A673 (cell line): ENCODE results near the gene SEPTIN8. TPM values are rescaled to one million over a fixed set of nuclear protein-coding genes. Genes with fewer than 3 reads are reported as not detected.

Source experiments
- BruUV-seq: library from RNA; stranded (reverse); fragments of 400-500 nt; replicated peaks from 2 replicates; lab custom pipeline; 2021; lab: Mats Ljungman, UMichigan
- CTCF ChIA-PET: fragments of 300-600 bp; sonication (Branson Sonifier 250); formaldehyde crosslinking; loops from one replicate; lab custom pipeline; 2022; ENCODE audit warnings: antibody characterized with exemption; lab: Charles Lee
- POLR2A ChIA-PET: fragments of 300-600 bp; sonication (Branson Sonifier 250); formaldehyde crosslinking; loops from one replicate; lab custom pipeline; 2022; ENCODE audit warnings: antibody characterized with exemption; ENCODE audit not compliant: low non-redundant PET; lab: Charles Lee
- DNase-seq: peaks from one replicate; pipeline ENCODE4 v3.0.0-alpha.2; 2015; ENCODE audit warnings: low spot score
- H3K27ac ChIP-seq: fragments of 200-600 bp; sonication (generic); 2 replicates; pipeline ENCODE4 v1.5.1; 2016; ENCODE audit warnings: mixed run types, low read depth, mild to moderate bottlenecking, mixed read lengths, antibody characterized with exemption, low read length; ENCODE audit not compliant: poor library complexity, severe bottlenecking
- H3K27me3 ChIP-seq: fragments of 200-600 bp; sonication (generic); replicated peaks from 2 replicates; pipeline ENCODE4 v1.6.1; 2017; ENCODE audit warnings: mixed run types, low read depth, mild to moderate bottlenecking, mixed read lengths, antibody characterized with exemption, low read length; ENCODE audit not compliant: insufficient read depth, poor library complexity
- H3K36me3 ChIP-seq: fragments of 200-600 bp; sonication (generic); 2 replicates; pipeline ENCODE4 v1.6.1; 2016; ENCODE audit warnings: mixed run types, mild to moderate bottlenecking, mixed read lengths, antibody characterized with exemption, low read length; ENCODE audit not compliant: insufficient read depth, poor library complexity, severe bottlenecking
- H3K4me1 ChIP-seq: fragments of 200-600 bp; sonication (generic); 2 replicates; pipeline ENCODE4 v1.6.1; 2017; ENCODE audit warnings: mixed run types, mild to moderate bottlenecking, mixed read lengths, antibody characterized with exemption, low read length; ENCODE audit not compliant: insufficient read depth, poor library complexity, severe bottlenecking
- H3K4me3 ChIP-seq: fragments of 200-600 bp; sonication (generic); 2 replicates; pipeline ENCODE4 v1.5.1; 2016; ENCODE audit warnings: low read depth, mixed run types, mild to moderate bottlenecking, mixed read lengths, low read length; ENCODE audit not compliant: poor library complexity, severe bottlenecking
- H3K9me3 ChIP-seq: fragments of 200-600 bp; sonication (generic); 2 replicates; pipeline ENCODE4 v1.6.1; 2016; ENCODE audit warnings: mixed run types, low read depth, mild to moderate bottlenecking, mixed read lengths, antibody characterized with exemption, low read length; ENCODE audit not compliant: poor library complexity, severe bottlenecking
- CTCF ChIP-seq: fragments of 300-800, 200-600 bp; sonication (generic); conservative IDR thresholded peaks from 2 replicates; pipeline ENCODE4 v1.5.1; 2017; ENCODE audit warnings: low read depth, mild to moderate bottlenecking, antibody characterized with exemption, low read length, moderate library complexity, mixed read lengths
- EZH2 ChIP-seq: fragments of 200-600 bp; sonication (generic); IDR thresholded peaks from 2 replicates; pipeline ENCODE4 v1.6.1; 2017; ENCODE audit warnings: borderline replicate concordance, low read depth, mild to moderate bottlenecking, mixed read lengths, antibody characterized with exemption, low read length; ENCODE audit not compliant: poor library complexity, severe bottlenecking
- intact Hi-C: fragments of 100-400 bp; cut with micrococcal nuclease; formaldehyde crosslinking; loops from one replicate; pipeline ENCODE4 v1.10.0; 2022; ENCODE audit not compliant: unreplicated experiment
- total RNA-seq: library from RNA; stranded (reverse); gene quantifications from 2 replicates; pipeline ENCODE4 v1.2.3, GENCODE V29; 2021

The SEPTIN8 gene
- total RNA-seq, 1 experiment from 2014 or later: 26.4 TPM

- ChIA-PET CTCF (interaction anchor here (0.6 kb wide), 1 partner anchor 451 kb away, joined by 3 read pairs; no protein-coding TSS in a partner anchor), POLR2A (no interaction called here)
- no peak for DNase-seq
- no TSS peak for BruUV-seq
- peaks cover 4% of the 10 kb centered on the region for H3K4me1 ChIP-seq
- no peaks in the 10 kb centered on the region for H3K27me3 ChIP-seq
- TF ChIP-seq CTCF (no peak), EZH2 (no peak)
- no peaks in the 10 kb centered on the region for H3K36me3 ChIP-seq
- intact Hi-C loops: no loop called here
- H3K9me3 ChIP-seq: no peaks in the 10 kb centered on the region
- H3K27ac ChIP-seq: no peak overlapping the region
- no peak overlapping the region for H3K4me3 ChIP-seq
Observed at GRCh38 chr5:132823481-132824050, 46.5 kb upstream of the SEPTIN8 start.

- Histone ChIP-seq H3K27me3 (no peaks in the 10 kb centered on the region), H3K9me3 (no peaks in the 10 kb centered on the region), H3K36me3 (no peaks in the 10 kb centered on the region), H3K27ac (no peak overlapping the region), H3K4me3 (no peak overlapping the region), H3K4me1 (peaks cover 4% of the 10 kb centered on the region)
- no peak for TF ChIP-seq CTCF
- no peak for TF ChIP-seq EZH2
- intact Hi-C loops: no loop called here
- BruUV-seq: no TSS peak
- POLR2A ChIA-PET: no interaction called here
- CTCF ChIA-PET: interaction anchor here (0.6 kb wide), 1 partner anchor 450 kb away, joined by 3 read pairs; no protein-coding TSS in a partner anchor
- no peak for DNase-seq
Observed at GRCh38 chr5:132822650-132823480, 45.8 kb upstream of the SEPTIN8 start.

- BruUV-seq: no TSS peak
- H3K4me3 ChIP-seq: no peak overlapping the region
- CTCF ChIA-PET: interaction anchor here (2.6 to 2.8 kb wide), 2 partner anchors 67 to 295 kb away, joined by 11 to 12 read pairs; no protein-coding TSS in a partner anchor
- H3K27me3 ChIP-seq: no peaks in the 10 kb centered on the region
- H3K9me3 ChIP-seq: no peaks in the 10 kb centered on the region
- POLR2A ChIA-PET: no interaction called here
- TF ChIP-seq CTCF (no peak), EZH2 (no peak)
- H3K27ac ChIP-seq: no peak overlapping the region
- no peaks in the 10 kb centered on the region for H3K36me3 ChIP-seq
- intact Hi-C loops: loop anchor here (2.0 kb wide), 1 partner anchor 75 kb away; the partner anchor contains the start of gene CCNI2
- DNase-seq: no peak
- peaks cover 4% of the 10 kb centered on the region for H3K4me1 ChIP-seq
Observed at GRCh38 chr5:132821791-132822190, 44.8 kb upstream of the SEPTIN8 start.
